Endodermal cell (in vitro differentiated cells): Measurements from ENCODE around the gene G0S2. TPM values are rescaled to one million over a fixed set of nuclear protein-coding genes. Genes with fewer than 3 reads are reported as not detected.

ENCODE experiments used
- DNase-seq: peaks from one replicate; pipeline ENCODE4 v3.0.0-alpha.2; 2017
- H3K27ac ChIP-seq: 2 replicates; pipeline ENCODE4 v1.5.1; 2013; ENCODE audit warnings: mild to moderate bottlenecking, low read depth, low read length, moderate library complexity
- H3K27me3 ChIP-seq: 2 replicates; pipeline ENCODE4 v1.6.1; 2013; ENCODE audit warnings: mild to moderate bottlenecking, low read length, moderate library complexity; ENCODE audit not compliant: insufficient read depth, control insufficient read depth, poor library complexity, severe bottlenecking
- H3K36me3 ChIP-seq: 2 replicates; pipeline ENCODE4 v1.7.0; 2013; ENCODE audit warnings: mild to moderate bottlenecking, low read length, moderate library complexity; ENCODE audit not compliant: control insufficient read depth, insufficient read depth
- H3K4me1 ChIP-seq: one replicate; pipeline ENCODE4 v1.7.0; 2013; ENCODE audit warnings: low read length; ENCODE audit not compliant: control insufficient read depth, insufficient read depth
- H3K4me3 ChIP-seq: 2 replicates; pipeline ENCODE4 v1.5.1; 2013; ENCODE audit warnings: mild to moderate bottlenecking, low read length, moderate library complexity
- H3K9ac ChIP-seq: 2 replicates; pipeline ENCODE4 v1.6.1; 2013; ENCODE audit warnings: mild to moderate bottlenecking, low read length, moderate library complexity; ENCODE audit not compliant: poor library complexity, severe bottlenecking; ENCODE audit errors: extremely low read depth
- H3K9me3 ChIP-seq: 2 replicates; pipeline ENCODE4 v1.6.1; 2013; ENCODE audit warnings: mild to moderate bottlenecking, low read length, moderate library complexity; ENCODE audit not compliant: control insufficient read depth
- H3K27ac Mint-ChIP-seq: 2 replicates; pipeline ENCODE4 v1.8.0; 2020; ENCODE audit warnings: mixed read lengths
- H3K27me3 Mint-ChIP-seq: 2 replicates; pipeline ENCODE4 v1.8.0; 2021; ENCODE audit warnings: mild to moderate bottlenecking, mixed read lengths; ENCODE audit not compliant: insufficient read depth
- H3K36me3 Mint-ChIP-seq: 2 replicates; pipeline ENCODE4 v1.8.0; 2020; ENCODE audit warnings: low read depth, mixed read lengths
- H3K4me1 Mint-ChIP-seq: 2 replicates; pipeline ENCODE4 v1.8.0; 2020; ENCODE audit warnings: mixed read lengths
- H3K4me3 Mint-ChIP-seq: 2 replicates; pipeline ENCODE4 v1.8.0; 2020; ENCODE audit warnings: mild to moderate bottlenecking, moderate library complexity, mixed read lengths
- H3K9me3 Mint-ChIP-seq: 2 replicates; pipeline ENCODE4 v1.8.0; 2020; ENCODE audit warnings: mild to moderate bottlenecking, mixed read lengths
- CTCF ChIP-seq: fragments of 200-600 bp; sonication (generic); conservative IDR thresholded peaks from 2 replicates; pipeline ENCODE4 v1.5.0; 2021; ENCODE audit warnings: antibody characterized with exemption, mild to moderate bottlenecking
- WGBS, 2 experiments: methylation state at CpG; one replicate each; pipeline versions ENCODE4 v1.1.5 to v1.1.7; 2013; ENCODE audit warnings: missing lambda C conversion rate in 2 of 2, mixed read lengths in 1 of 2; ENCODE audit not compliant: insufficient coverage in 1 of 2, insufficient read length in 1 of 2; 5-methylcytosine and 5-hydroxymethylcytosine counted together
- total RNA-seq, 2 donors: library from RNA; stranded (reverse); fragmentation: NEBNext Ultra II Directional in 1 of 2; extraction: Animal tissue kit (Norgen Biotek cat#: 25700) in 1 of 2; gene quantifications; 2 replicates in 1 of 2; 3 replicates in 1 of 2; pipeline ENCODE4 v1.2.1, GENCODE V29; 2021

Gene G0S2
- total RNA-seq, 2 donors from 2014 or later: not detected

GRCh38 chr1:209655411-209656231, 19.6 kb upstream of the G0S2 start:
- WGBS, 2 experiments: 90 to 97% methylated on average over 8 to 9 of the region's 9 CpGs
- Histone ChIP-seq H3K4me1 (peaks cover 21% of the 10 kb centered on the region), H3K27ac (no peak overlapping the region), H3K9ac (no peak overlapping the region), H3K36me3 (no peaks in the 10 kb centered on the region), H3K27me3 (no peaks in the 10 kb centered on the region), H3K9me3 (no peaks in the 10 kb centered on the region), H3K4me3 (no peak overlapping the region)
- H3K27me3 Mint-ChIP-seq: peaks cover 1% of the 10 kb centered on the region
- H3K27ac Mint-ChIP-seq: no peak overlapping the region
- TF ChIP-seq CTCF: no peak
- H3K4me3 Mint-ChIP-seq: no peak overlapping the region
- H3K36me3 Mint-ChIP-seq: no peaks in the 10 kb centered on the region
- no peaks in the 10 kb centered on the region for H3K9me3 Mint-ChIP-seq
- DNase-seq: no peak
- peaks cover 51% of the 10 kb centered on the region for H3K4me1 Mint-ChIP-seq

GRCh38 chr1:209657140-209657879, 17.9 kb upstream of the G0S2 start:
- Histone ChIP-seq H3K36me3 (no peaks in the 10 kb centered on the region), H3K27ac (no peak overlapping the region), H3K27me3 (peaks cover 6% of the 10 kb centered on the region), H3K9me3 (no peaks in the 10 kb centered on the region), H3K9ac (no peak overlapping the region), H3K4me3 (no peak overlapping the region), H3K4me1 (peaks cover 21% of the 10 kb centered on the region)
- Mint-ChIP-seq H3K36me3 (no peaks in the 10 kb centered on the region), H3K9me3 (no peaks in the 10 kb centered on the region), H3K4me1 (peaks cover 46% of the 10 kb centered on the region), H3K4me3 (no peak overlapping the region), H3K27me3 (peaks cover 5% of the 10 kb centered on the region), H3K27ac (no peak overlapping the region)
- no peak for TF ChIP-seq CTCF
- 83 to 96% methylated on average over 4 to 9 of the region's 9 CpGs for WGBS, 2 experiments
- no peak for DNase-seq

GRCh38 chr1:209657918-209658317, 17.3 kb upstream of the G0S2 start:
- H3K36me3 Mint-ChIP-seq: no peaks in the 10 kb centered on the region

More at GRCh38 chr1:209657918-209658317, 17.3 kb upstream of the G0S2 start:
- H3K27ac ChIP-seq: no peak overlapping the region
- no peak overlapping the region for H3K9ac ChIP-seq
- Mint-ChIP-seq H3K27ac (no peak overlapping the region), H3K4me1 (peaks cover 40% of the 10 kb centered on the region), H3K9me3 (no peaks in the 10 kb centered on the region), H3K27me3 (peaks cover 7% of the 10 kb centered on the region), H3K4me3 (no peak overlapping the region)
- peaks cover 20% of the 10 kb centered on the region for H3K4me1 ChIP-seq
- TF ChIP-seq CTCF: no peak
- no peaks in the 10 kb centered on the region for H3K36me3 ChIP-seq
- no peak overlapping the region for H3K4me3 ChIP-seq
- WGBS, 2 experiments: 55 to 100% methylated on average over 3 to 5 of the region's 5 CpGs
- no peaks in the 10 kb centered on the region for H3K9me3 ChIP-seq
- no peak for DNase-seq
- H3K27me3 ChIP-seq: peaks cover 6% of the 10 kb centered on the region
